NB4 (cell line): ENCODE measurements around the gene NOTUM.

ENCODE experiments used
- CTCF ChIP-seq: IDR thresholded peaks from one replicate; pipeline ENCODE4 v1.5.1; 2012; ENCODE audit warnings: low read depth, low read length
- MAX ChIP-seq: IDR thresholded peaks from 2 replicates; pipeline ENCODE4 v1.6.1; 2011; ENCODE audit warnings: low read depth, low read length

DNA sequence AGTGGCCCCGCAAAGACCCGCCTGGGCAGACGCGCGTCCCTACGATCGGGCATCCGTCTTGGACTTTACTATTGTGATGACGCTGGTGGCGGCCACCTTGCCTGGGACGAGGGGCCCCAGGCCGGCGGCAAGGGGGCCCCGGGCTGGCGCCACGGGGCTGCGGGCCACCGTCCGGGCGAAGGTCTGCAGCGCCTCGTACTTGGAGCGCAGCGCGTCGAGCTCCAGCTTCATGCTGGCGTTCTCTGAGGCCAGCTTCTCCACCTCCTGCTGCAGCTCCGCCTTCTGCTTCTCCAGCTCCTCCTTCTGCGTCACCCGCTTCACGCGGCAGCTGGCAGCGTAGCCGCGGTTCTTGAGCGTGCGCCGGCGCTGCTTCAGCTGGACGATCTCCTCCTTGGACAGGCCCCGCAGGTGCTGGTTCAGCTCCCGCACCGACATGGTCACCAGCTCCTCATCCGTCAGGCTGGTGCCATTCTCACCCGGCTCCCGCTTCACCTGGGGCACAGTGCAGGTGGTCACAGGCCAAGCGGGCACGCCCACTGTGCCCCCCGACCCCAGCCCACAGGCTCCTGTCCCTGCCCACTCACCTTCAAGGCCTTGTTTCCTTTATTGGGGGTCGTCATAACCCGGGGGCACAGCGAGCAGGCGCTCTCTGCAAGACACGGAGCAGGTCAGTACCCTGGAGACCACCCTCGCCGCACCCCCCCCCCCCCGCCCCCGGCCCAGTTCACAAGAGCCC, 38.3 kb downstream of the NOTUM start:
- no peak for TF ChIP-seq CTCF
- no peak for TF ChIP-seq MAX
